Renal pelvis (tissue), 12 donors: ENCODE measurements around the gene POU3F3. TPM values are rescaled to one million over a fixed set of nuclear protein-coding genes. Genes with fewer than 3 reads are reported as not detected.
A peak's percentile ranks its signal among the peaks of the same experiment; 100 is the strongest.

Source experiments
- DNase-seq: peaks from one replicate; pipeline ENCODE4 v3.0.0-alpha.2; 2013
- long read RNA-seq, 16 experiments: transcript quantifications; one replicate each; lab custom pipeline, GENCODE V29; 2026
- polyA plus RNA-seq, 3 donors: library from polyadenylated mRNA; unstranded; fragments of 120-200 nt; gene quantifications; one replicate each; pipeline ENCODE4 v1.2.1, GENCODE V29; 2013; ENCODE audit not compliant: insufficient read length in 3 of 3

POU3F3 gene
- 100 to 1,000 TPM in 1 of 3 donors, 10 to 100 TPM in 2; 88.5 to 105 (median 98.3) TPM for polyA plus RNA-seq
- long read RNA-seq, donor 1, transcript POU3F3-201 (1 exons, 3,064 nt) = major isoform, 68 of 68 reads
- long read RNA-seq, donor 1, partial matches to known transcripts = 0 of 68 reads
- long read RNA-seq, donor 1, other reads (novel, unspliced or antisense) = 0 of 68 reads
- long read RNA-seq, donor 2, transcript POU3F3-201 (1 exons, 3,064 nt) = major isoform, 52 of 52 reads
- long read RNA-seq, donor 2, partial matches to known transcripts = 0 of 52 reads
- long read RNA-seq, donor 2, other reads (novel, unspliced or antisense) = 0 of 52 reads
- long read RNA-seq, donor 3, transcript POU3F3-201 (1 exons, 3,064 nt) = major isoform, 96 of 96 reads
- long read RNA-seq, donor 3, partial matches to known transcripts = 0 of 96 reads
- long read RNA-seq, donor 3, other reads (novel, unspliced or antisense) = 0 of 96 reads
- long read RNA-seq, donor 4, transcript POU3F3-201 (1 exons, 3,064 nt) = major isoform, 65 of 65 reads
- long read RNA-seq, donor 4, partial matches to known transcripts = 0 of 65 reads
- long read RNA-seq, donor 4, other reads (novel, unspliced or antisense) = 0 of 65 reads
- long read RNA-seq, donor 5, transcript POU3F3-201 (1 exons, 3,064 nt) = major isoform, 40 of 40 reads
- long read RNA-seq, donor 5, partial matches to known transcripts = 0 of 40 reads
- long read RNA-seq, donor 5, other reads (novel, unspliced or antisense) = 0 of 40 reads
- long read RNA-seq, donor 6, transcript POU3F3-201 (1 exons, 3,064 nt) = major isoform, 86 of 86 reads
- long read RNA-seq, donor 6, partial matches to known transcripts = 0 of 86 reads
- long read RNA-seq, donor 6, other reads (novel, unspliced or antisense) = 0 of 86 reads
- long read RNA-seq, donor 7, transcript POU3F3-201 (1 exons, 3,064 nt) = major isoform, 111 of 111 reads
- long read RNA-seq, donor 7, partial matches to known transcripts = 0 of 111 reads
- long read RNA-seq, donor 7, other reads (novel, unspliced or antisense) = 0 of 111 reads
- long read RNA-seq, donor 8, partial matches to known transcripts = 0 of 3 reads
- long read RNA-seq, donor 8, other reads (novel, unspliced or antisense) = 0 of 3 reads
- long read RNA-seq, donor 9, transcript POU3F3-201 (1 exons, 3,064 nt) = major isoform, 92 of 92 reads
- long read RNA-seq, donor 9, partial matches to known transcripts = 0 of 92 reads
- long read RNA-seq, donor 9, other reads (novel, unspliced or antisense) = 0 of 92 reads
- long read RNA-seq, donor 10, transcript POU3F3-201 (1 exons, 3,064 nt) = major isoform, 89 of 89 reads
- long read RNA-seq, donor 10, partial matches to known transcripts = 0 of 89 reads
- long read RNA-seq, donor 10, other reads (novel, unspliced or antisense) = 0 of 89 reads
- long read RNA-seq, donor 11, transcript POU3F3-201 (1 exons, 3,064 nt) = major isoform, 75 of 75 reads
- long read RNA-seq, donor 11, partial matches to known transcripts = 0 of 75 reads
- long read RNA-seq, donor 11, other reads (novel, unspliced or antisense) = 0 of 75 reads
- long read RNA-seq, donor 12, transcript POU3F3-201 (1 exons, 3,064 nt) = major isoform, 92 of 92 reads
- long read RNA-seq, donor 12, partial matches to known transcripts = 0 of 92 reads
- long read RNA-seq, donor 12, other reads (novel, unspliced or antisense) = 0 of 92 reads
- long read RNA-seq, donor 13, transcript POU3F3-201 (1 exons, 3,064 nt) = major isoform, 113 of 113 reads
- long read RNA-seq, donor 13, partial matches to known transcripts = 0 of 113 reads
- long read RNA-seq, donor 13, other reads (novel, unspliced or antisense) = 0 of 113 reads
- long read RNA-seq, donor 14 = 0 reads
- long read RNA-seq, donor 15, transcript POU3F3-201 (1 exons, 3,064 nt) = major isoform, 50 of 50 reads
- long read RNA-seq, donor 15, partial matches to known transcripts = 0 of 50 reads
- long read RNA-seq, donor 15, other reads (novel, unspliced or antisense) = 0 of 50 reads
- long read RNA-seq, donor 16, transcript POU3F3-201 (1 exons, 3,064 nt) = major isoform, 93 of 93 reads
- long read RNA-seq, donor 16, partial matches to known transcripts = 0 of 93 reads
- long read RNA-seq, donor 16, other reads (novel, unspliced or antisense) = 0 of 93 reads

DNA sequence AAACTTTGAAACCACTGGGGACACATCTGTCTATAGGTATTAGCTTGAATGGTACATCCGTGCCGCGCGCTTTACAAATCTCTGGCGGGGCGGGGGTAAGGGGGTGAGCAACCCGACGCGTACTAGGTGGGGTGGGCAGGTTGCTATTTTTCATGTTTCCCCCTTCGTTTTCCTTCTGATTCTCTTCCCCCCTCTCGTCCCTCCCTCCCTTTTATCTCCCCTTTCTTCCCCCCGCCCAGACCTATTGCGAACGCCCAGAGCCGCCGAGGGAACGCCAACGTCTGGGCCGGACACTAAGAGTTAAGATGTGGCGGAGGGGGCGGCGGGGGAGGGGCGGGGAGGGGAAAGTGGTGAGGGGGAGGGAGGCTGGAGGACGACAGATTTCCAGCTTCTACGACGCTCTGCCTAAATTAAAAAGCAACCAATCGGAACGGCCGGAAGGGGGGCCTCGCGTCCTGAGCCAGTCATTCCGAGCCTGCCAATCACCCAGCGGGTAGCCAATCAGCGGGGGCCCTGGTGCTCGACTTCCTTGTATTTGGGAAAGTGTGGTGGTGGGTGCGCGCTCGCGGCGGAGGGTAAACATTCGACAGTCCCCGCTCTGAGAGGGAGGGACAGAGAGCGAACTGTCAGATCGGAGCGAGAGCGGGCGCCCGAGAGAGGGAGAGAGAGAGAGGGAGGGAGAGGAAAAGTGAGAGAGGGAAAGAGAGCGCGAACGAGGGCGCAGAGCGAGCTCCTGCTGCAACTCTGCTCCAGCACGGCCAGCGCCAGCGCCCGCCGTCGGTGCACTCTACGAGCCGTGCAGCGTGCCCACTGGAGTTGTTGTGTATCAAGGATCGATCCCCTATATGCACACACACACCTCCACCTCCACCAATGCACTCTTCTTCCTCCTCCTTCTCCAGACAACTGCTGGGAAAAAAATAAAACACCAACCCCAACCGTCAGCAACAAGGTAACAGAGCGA lies at the start of gene POU3F3:
TSS of gene POU3F3 (plus strand) at position 582 of the 964 bp plus-strand sequence. CDS start 1,396 bp downstream, outside the sequence.
- DNase-seq = peak; percentile 95

DNA sequence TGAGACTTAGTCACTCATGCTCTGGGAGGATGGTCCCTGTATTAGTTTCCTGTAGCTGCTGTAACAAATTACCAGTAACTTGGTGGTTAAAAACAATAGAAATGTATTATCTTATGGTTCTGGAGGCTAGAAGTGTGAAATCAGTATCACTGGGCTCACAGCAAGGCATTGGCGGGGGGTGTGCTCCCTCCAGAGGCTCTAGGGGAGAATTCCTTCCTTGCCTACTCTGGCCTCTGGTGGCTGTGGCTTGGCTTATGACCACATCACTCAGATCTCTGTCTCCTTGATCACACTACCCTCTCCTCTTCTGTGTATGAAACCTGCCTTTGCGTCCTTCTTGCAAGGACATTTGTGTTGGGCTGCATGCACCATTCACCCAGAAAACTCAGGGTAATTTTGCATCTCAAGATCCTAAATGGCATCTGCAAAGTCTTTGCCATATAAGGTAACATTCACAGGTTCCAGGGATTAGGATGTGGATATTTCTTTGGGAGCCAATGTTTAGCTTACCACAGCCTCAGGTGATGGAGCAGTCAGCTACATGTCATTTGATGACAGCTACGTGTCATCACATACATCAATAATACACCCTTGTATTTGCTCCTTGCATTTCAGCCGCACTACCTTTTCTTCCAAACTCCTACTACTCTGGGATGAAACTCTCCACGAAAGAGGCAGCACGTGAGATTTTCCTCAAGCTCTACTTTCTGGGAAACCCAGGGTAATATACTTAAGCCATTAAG lies 49.6 kb upstream of the POU3F3 start:
- no peak for DNase-seq

- no peak for DNase-seq
These were observed 41.6 kb upstream of the POU3F3 start for GRCh38 chr2:104812286-104812685.

DNA sequence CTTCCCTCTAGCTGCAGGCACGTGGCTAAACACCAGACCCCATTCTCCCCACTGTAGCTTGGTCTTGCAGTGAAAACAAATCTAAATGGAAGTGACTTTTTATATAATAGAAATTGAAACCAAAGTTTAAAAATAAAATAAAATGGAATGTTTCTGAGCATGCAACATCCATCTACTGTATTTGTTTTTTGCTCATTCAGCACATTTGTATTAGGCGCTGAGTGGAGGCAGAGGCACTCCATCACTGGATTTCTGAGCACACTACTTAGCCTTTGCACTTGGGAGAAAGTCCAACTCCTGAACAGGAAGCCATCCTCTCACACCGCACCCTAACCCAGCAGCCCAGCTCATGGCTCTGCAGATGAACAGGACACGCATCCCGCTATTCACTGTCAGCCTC lies 37.8 kb upstream of the POU3F3 start:
- DNase-seq = no peak

- no peak for DNase-seq
These were observed 35.7 kb upstream of the POU3F3 start for GRCh38 chr2:104818264-104818663.

DNA sequence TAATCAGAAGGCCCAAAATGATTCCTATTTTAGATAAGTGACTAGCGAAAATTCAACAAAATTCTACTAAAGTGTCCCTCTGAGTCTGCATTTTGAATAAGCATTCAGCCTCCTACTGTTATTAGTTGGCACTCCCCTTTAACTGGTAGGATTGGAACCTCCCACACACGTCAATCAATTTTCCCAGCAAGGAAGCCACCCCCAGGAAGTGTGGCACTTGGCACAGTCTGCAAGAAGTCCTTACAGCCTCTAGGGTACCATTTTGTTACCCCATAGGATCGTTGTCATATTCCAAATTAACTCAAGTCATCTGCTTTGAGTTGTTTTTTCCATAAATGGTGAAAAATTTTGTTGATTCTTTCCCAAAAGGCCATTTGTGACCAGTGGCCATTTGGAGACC lies 33.8 kb upstream of the POU3F3 start:
- no peak for DNase-seq

DNA sequence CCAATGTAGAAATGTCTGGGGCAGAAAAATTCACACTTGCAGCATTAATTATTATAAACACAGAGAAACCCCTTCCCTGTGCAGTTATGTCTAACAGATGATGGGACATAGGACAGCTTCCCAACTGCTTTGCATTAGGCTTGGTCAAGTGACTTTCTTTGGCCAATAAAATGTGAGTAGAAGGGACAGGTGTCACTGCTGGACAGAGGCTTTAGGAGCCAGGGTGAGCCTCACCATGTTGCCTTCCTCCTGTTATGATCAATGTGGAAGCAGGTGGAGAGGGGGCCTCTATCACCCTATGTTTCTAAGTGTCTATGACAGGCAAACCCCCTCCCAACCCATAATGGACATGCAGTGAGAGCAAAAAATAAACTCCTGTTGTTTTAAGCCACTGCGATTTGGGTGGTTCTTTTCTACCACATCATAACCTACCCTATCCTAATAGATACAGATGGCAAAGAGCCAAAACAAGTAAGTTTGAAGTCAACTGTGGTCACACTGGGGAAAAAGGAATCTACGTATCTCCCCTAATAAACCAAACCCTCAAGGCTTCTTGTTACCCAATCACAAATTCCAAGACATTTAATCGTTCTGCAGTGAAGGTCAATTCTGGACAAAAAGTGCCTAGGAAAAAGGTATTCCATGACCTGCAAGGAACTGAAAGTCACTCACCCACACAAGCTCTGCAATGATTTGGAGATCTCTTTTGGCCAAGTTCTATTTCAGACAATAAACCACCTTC lies 28.6 kb upstream of the POU3F3 start:
- DNase-seq = no peak

DNA sequence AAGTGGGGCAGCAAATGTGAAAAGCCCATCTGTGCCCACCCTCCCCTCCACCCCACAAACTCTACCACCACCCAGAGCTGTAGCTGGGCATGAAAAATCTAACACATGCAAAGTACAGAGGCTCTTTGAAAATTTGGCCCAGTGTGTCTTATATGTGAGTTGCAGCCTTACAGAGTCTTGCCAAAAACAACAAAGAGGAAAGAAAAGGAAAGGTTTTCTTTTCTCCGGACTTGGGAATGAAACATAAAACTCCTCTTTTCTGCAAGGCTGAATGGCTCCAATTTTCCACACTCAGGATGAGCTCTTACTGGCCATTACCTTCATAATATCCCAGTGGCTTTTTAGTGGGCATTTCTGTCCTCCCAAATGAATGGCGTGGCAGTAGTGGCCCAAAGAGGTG lies 27.9 kb upstream of the POU3F3 start:
- no peak for DNase-seq

- DNase-seq = no peak
These were observed 22.2 kb upstream of the POU3F3 start for GRCh38 chr2:104831742-104832141.

- no peak for DNase-seq
These were observed 19.3 kb upstream of the POU3F3 start for GRCh38 chr2:104834431-104835153.

- no peak for DNase-seq
These were observed 17.6 kb upstream of the POU3F3 start for GRCh38 chr2:104836265-104836664.

GRCh38 chr2:104836841-104837240 lies 17.1 kb upstream of the POU3F3 start:
- no peak for DNase-seq

GRCh38 chr2:104840156-104840555 lies 13.8 kb upstream of the POU3F3 start:
- DNase-seq = no peak

DNA sequence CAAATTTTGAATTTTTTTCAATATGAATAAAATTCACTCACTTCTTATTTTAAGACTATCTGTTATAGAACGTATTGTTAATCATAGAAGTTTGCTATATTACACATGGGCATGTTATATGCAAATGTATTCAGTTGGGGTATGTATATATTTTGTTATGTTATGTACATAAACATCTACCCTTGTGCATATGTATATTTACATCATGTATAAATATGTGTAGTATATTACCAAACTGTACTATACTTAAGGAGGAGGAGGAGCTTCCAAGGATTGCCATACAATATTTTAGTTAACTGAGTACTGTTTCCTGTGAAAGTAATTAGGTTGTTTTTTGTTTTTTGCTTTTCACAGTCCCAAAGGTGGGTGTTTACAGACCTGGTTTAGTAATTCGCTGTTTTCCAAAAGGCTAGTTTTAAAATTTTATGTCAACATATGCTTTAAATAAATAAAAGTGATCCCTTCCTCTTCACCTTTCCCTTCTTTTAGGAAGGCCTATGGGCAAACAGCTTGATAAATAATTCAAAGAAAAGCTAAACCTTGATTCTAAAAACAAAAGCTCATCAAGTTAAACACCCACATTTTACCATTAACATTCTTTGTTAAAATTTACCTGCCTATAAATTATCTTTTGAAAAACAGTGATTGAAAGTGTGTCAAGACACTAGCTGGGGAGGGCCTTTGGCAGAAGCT lies 12.9 kb upstream of the POU3F3 start:
- DNase-seq = no peak

DNA sequence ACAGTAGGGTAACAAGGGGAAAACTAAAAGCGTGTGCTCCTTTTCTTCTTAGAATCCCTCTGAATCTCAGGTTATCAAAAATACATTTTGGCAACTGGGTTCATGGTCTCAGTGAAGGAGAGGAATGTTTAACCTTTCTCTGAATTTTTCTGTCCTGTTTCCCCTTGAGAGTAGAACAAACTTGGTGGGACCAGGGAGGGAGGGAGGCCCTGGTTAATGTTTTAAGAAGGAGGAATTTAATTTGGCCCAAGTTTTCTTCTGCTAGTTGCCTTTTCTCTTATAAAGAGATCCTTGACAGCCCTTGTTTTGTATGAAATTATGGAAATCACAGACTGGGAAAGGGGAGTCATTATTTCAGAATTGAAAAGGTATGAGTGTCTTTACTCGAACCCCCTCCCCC lies 12.2 kb upstream of the POU3F3 start:
- DNase-seq = no peak
